Bronchial epithelial cell (primary cell): ENCODE data around the gene ERVH48-1. TPM values are rescaled to one million over a fixed set of nuclear protein-coding genes. Genes with fewer than 3 reads are reported as not detected.

Experiments
- DNase-seq: peaks from one replicate; pipeline ENCODE4 v3.0.0-alpha.2; 2010; ENCODE audit warnings: low read depth
- FAIRE-seq: peaks from 2 replicates; lab custom pipeline; 2011; peaks lifted over from hg19 to GRCh38; lab: Jason Lieb, UNC
- H3K27me3 ChIP-seq: 2 replicates; pipeline ENCODE4 v1.5.1; 2011; ENCODE audit warnings: low read length; ENCODE audit not compliant: control insufficient read depth, insufficient read depth
- H3K36me3 ChIP-seq: 2 replicates; pipeline ENCODE4 v1.5.1; 2011; ENCODE audit warnings: low read length; ENCODE audit not compliant: control insufficient read depth, insufficient read depth
- H3K4me3 ChIP-seq: 2 replicates; pipeline ENCODE4 v1.5.1; 2011; ENCODE audit warnings: mild to moderate bottlenecking, low read depth, low read length, control low read depth
- total RNA-seq: library from RNA; depleted of rRNA; stranded (reverse); fragments of >200 nt; gene quantifications from 2 replicates; pipeline ENCODE4 v1.2.1, GENCODE V29; 2014
- TF ChIP-seq, protein P1 (sequence below): IDR thresholded peaks from 2 replicates; pipeline ENCODE4 v1.5.1; 2011; ENCODE audit warnings: mild to moderate bottlenecking, moderate library complexity, low read length, control low read depth, inconsistent platforms; ENCODE audit not compliant: insufficient read depth, severe bottlenecking

ERVH48-1 gene
- under 0.01 TPM in 1 of 2 replicates, not detected in the other for total RNA-seq

DNA sequence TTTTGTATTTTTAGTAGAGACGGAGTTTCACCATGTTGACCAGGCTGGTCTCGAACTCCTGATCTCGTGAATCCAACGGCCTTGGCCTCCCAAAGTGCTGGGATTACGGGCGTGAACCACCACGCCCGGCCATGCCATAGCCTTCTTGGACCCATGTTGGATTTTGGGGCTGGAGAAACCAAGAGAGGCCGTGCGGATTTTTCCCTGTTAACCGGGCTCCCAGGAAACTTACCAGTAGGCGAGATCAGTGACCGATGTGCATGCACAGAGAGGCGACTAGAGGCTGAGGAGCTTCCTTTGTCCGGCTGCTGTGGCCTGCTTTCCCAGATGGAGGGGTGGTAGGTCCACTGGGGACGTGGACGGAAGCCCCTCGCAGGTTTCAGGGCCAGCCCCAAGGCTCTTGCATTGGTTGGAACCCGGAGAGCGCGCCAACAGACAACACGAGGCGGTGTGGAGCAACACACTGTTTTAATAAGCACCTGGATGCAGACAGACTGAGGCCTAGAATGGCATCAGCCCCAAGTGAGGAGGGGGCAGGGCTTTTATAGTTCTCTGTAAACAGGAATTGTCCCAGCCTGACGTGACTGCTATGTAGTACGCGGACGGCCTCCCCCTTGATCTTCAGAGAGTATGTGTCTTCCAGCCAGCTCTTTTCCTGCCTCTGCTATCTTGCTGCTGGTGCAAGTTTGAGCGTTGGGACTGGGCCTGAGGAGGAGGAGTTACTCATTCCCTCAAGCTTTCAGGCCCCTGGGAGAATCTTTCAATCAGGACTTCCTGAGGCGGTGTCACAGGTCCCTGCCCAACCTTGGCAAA lies at the start of gene ERVH48-1:
Gene ERVH48-1, minus strand, starts transcription at position 517 of the 813 bp plus-strand sequence. CDS start 6,624 bp downstream, outside the sequence.
- Histone ChIP-seq H3K36me3 (no peaks in the 10 kb centered on the region), H3K27me3 (no peaks in the 10 kb centered on the region), H3K4me3 (no peak within 1 kb of the TSS)
- DNase-seq, result no peak
- FAIRE-seq, result no peak
- TF ChIP-seq, protein P1, sequence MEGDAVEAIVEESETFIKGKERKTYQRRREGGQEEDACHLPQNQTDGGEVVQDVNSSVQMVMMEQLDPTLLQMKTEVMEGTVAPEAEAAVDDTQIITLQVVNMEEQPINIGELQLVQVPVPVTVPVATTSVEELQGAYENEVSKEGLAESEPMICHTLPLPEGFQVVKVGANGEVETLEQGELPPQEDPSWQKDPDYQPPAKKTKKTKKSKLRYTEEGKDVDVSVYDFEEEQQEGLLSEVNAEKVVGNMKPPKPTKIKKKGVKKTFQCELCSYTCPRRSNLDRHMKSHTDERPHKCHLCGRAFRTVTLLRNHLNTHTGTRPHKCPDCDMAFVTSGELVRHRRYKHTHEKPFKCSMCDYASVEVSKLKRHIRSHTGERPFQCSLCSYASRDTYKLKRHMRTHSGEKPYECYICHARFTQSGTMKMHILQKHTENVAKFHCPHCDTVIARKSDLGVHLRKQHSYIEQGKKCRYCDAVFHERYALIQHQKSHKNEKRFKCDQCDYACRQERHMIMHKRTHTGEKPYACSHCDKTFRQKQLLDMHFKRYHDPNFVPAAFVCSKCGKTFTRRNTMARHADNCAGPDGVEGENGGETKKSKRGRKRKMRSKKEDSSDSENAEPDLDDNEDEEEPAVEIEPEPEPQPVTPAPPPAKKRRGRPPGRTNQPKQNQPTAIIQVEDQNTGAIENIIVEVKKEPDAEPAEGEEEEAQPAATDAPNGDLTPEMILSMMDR, result no peak

DNA sequence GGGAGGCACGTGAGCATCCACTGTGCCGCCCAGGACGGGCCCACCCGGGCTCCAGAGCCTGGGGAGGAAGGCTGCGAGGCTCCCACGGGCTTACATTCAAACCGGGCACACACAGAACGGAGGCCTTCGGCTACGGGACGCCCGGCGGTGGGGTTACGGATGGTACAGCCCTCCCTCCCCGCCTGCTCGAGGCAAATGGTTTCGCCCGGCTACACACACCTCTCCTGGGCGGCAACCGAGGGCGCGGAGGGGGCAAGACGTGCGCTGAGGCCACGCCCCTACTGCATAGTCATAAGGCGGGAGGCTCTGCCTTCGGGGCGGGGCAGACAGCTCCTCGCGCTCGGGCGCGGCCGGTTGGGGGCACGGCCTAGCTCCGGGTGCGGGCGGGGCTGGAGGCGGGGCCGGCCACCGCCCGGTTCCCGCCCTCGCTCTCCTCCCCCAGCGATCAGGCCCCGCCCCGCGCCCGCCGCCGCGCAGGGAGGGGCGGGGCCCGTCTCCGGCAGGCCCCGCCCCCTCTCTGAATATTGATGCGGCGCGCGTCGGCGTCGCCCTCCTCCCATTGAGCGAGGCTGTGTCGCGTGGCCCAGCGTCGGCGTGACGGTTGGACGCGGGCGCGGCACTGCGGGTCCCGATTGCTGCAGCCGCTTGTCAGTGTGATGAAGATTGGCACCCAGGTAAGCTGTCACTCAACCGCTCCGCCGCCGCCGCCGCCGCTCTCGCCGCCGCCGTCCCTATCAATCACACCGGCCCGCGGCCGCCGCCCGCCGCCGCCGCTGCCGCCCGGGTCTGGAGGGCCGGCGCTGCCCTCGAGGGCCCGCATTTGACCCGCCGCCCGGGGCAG lies 48.8 kb upstream of the ERVH48-1 start, which contains the start of gene PKNOX1:
Gene PKNOX1, plus strand, starts transcription at position 572 of the 841 bp plus-strand sequence. CDS start 29,820 bp downstream, outside the sequence.
- Histone ChIP-seq H3K27me3 (no peaks in the 10 kb centered on the region), H3K4me3 (peak within 1 kb of the TSS; percentile 54), H3K36me3 (no peaks in the 10 kb centered on the region)
- FAIRE-seq, result no peak
- peak; percentile 90 for DNase-seq
- TF ChIP-seq, protein P1, result no peak

DNA sequence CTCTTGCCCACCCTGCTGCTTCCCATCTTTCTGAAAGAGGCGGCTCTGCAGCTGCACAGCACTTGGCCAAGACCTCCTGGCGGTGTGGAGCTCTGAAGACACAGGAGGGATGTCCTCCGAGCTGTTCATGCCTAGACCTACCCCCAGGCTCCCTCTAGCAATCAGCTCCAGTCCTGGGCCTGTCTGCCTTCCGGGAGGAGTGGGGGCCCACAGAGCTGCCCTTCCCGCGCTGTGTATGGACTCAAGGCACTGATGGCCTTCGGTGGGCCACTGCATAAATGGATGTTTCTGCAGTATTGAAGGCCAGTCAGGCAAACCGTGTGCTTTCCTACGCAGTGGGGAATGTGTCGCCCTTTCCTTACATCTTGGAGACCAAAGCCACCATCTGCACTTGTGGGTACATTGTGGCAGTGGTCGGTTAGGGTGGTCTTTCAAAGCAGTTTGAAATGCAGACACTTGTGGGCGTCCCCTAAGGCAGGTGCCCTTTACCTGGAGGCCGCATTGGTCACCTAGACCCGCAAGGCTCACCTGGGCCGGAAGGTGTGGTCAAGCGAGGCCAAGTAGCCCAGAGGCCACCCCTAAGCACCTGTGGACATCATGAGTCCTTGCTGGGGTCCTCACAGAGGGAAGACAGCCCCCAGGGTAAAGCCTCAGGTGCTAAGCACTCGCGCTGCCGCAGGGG lies 48.0 kb upstream of the ERVH48-1 start:
- Histone ChIP-seq H3K36me3 (no peaks in the 10 kb centered on the region), H3K27me3 (no peaks in the 10 kb centered on the region), H3K4me3 (peak overlapping the region; percentile 54)
- FAIRE-seq, result no peak
- TF ChIP-seq, protein P1, result no peak
- no peak for DNase-seq

DNA sequence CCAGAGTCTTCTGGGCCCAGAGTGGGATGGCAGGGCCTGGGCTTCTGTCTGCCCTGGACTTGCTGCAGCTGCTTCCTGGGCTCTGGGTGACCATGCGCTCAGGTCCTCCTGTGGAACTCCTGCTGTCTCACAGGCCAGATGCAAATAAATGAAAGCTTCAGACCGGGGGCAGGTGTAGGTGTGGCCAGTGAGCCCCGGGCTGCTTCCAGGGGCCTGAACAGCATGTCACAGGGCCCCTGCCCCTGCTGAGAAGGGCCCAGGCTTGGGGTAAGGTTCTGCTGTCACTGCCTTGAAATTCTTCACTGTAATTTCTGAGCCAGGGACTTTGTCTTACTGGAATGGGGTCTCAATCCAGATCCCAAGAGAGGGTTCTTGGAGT lies 46.5 kb upstream of the ERVH48-1 start:
- no peak for FAIRE-seq
- H3K36me3 ChIP-seq, result no peaks in the 10 kb centered on the region
- DNase-seq, result no peak
- H3K27me3 ChIP-seq, result no peaks in the 10 kb centered on the region
- TF ChIP-seq, protein P1, result no peak
- no peak overlapping the region for H3K4me3 ChIP-seq

DNA sequence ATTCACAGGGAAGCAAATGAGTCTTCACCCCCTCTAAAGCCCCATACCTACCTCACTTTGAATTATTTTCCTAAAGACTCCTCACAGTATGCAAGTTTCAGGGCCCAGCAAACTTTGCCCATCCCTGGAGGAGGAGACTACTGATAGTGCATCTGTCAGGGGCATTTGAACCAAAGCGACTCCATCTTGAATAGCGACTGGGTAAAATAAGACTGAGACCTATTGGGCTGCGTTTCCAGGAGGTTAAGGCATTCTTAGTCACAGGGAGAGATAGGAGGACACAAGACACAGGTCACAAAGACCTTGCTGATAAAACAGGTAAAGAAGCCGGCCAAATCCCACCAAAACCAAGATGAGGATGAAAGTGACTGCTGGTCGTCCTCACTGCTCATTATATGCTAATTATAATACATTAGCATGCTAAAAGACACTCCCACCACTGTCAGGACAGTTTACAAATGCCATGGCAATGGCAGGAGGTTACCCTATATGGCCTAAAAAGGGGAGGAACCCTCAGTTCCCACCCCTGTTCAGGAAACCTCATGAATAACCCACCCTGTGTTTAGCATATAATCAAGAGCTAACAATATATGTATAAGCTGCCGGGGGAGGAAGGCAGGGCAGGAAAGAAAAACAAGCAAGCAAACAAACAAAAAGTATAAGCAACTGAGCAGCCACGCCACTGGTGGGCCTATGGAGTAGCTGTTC lies 45.7 kb upstream of the ERVH48-1 start:
- no peaks in the 10 kb centered on the region for H3K36me3 ChIP-seq
- TF ChIP-seq, protein P1, result no peak
- H3K4me3 ChIP-seq, result no peak overlapping the region
- H3K27me3 ChIP-seq, result no peaks in the 10 kb centered on the region
- FAIRE-seq (no peak), DNase-seq (no peak)
